PC-3 (cell line): ENCODE results near the gene SCG2. TPM values are rescaled to one million over a fixed set of nuclear protein-coding genes. Genes with fewer than 3 reads are reported as not detected.

Source experiments
- ATAC-seq: fragments of 200-7000 bp; cut with Tn5 transposase; 2 replicates; pipeline ENCODE4 v1.9.1; 2020; ENCODE audit warnings: mild to moderate bottlenecking, moderate library complexity
- BruUV-seq: library from RNA; stranded (reverse); fragments of 400-500 nt; replicated peaks from 2 replicates; lab custom pipeline; 2021; lab: Mats Ljungman, UMichigan
- CTCF ChIA-PET: fragments of 300-600 bp; sonication (Branson Sonifier 250); formaldehyde crosslinking; loops from one replicate; lab custom pipeline; 2022; ENCODE audit warnings: antibody characterized with exemption; lab: Charles Lee
- POLR2A ChIA-PET: fragments of 300-600 bp; sonication (Branson Sonifier 250); formaldehyde crosslinking; loops from one replicate; lab custom pipeline; 2022; ENCODE audit warnings: antibody characterized with exemption; ENCODE audit not compliant: unreplicated experiment; lab: Charles Lee
- DNase-seq: peaks from one replicate; pipeline ENCODE4 v3.0.0-alpha.2; 2015
- H2AFZ ChIP-seq: fragments of 300-600 bp; sonication (generic); 2 replicates; pipeline ENCODE4 v1.6.0; 2016; ENCODE audit warnings: antibody characterized with exemption, low read length
- H3F3A ChIP-seq: fragments of 300-600 bp; sonication (generic); one replicate; pipeline ENCODE4 v1.6.0; 2017; ENCODE audit warnings: antibody characterized with exemption, low read length, control low read depth, mild to moderate bottlenecking; ENCODE audit not compliant: unreplicated experiment
- H3K27ac ChIP-seq: fragments of 300-600 bp; sonication (generic); 2 replicates; pipeline ENCODE4 v1.5.1; 2016; ENCODE audit warnings: mild to moderate bottlenecking, low read length
- H3K27me3 ChIP-seq: fragments of 300-600 bp; sonication (generic); 2 replicates; pipeline ENCODE4 v1.6.1; 2016; ENCODE audit warnings: low read length, mixed read lengths
- H3K36me3 ChIP-seq: fragments of 300-600 bp; sonication (generic); 2 replicates; pipeline ENCODE4 v1.6.1; 2016; ENCODE audit warnings: low read depth, mixed run types, low read length, mixed read lengths
- H3K4me1 ChIP-seq: fragments of 300-600 bp; sonication (generic); 2 replicates; pipeline ENCODE4 v1.5.1; 2016; ENCODE audit warnings: low read length; ENCODE audit not compliant: insufficient read depth
- H3K4me2 ChIP-seq: fragments of 300-600 bp; sonication (generic); 2 replicates; pipeline ENCODE4 v1.6.0; 2016; ENCODE audit warnings: low read length
- H3K4me3 ChIP-seq: fragments of 300-600 bp; sonication (generic); 2 replicates; pipeline ENCODE4 v1.5.1; 2016; ENCODE audit warnings: mild to moderate bottlenecking, low read length, mixed read lengths
- H3K79me2 ChIP-seq: fragments of 300-600 bp; sonication (generic); 2 replicates; pipeline ENCODE4 v1.6.1; 2017; ENCODE audit warnings: low read length, mixed read lengths
- H3K9ac ChIP-seq: fragments of 300-600 bp; sonication (generic); 2 replicates; pipeline ENCODE4 v1.6.0; 2016; ENCODE audit warnings: mild to moderate bottlenecking, low read length
- H3K9me2 ChIP-seq: fragments of 300-600 bp; sonication (generic); replicated peaks from 2 replicates; pipeline ENCODE4 v1.6.1; 2016; ENCODE audit warnings: mixed run types, low read length, mixed read lengths
- H3K9me3 ChIP-seq: fragments of 300-600 bp; sonication (generic); 2 replicates; pipeline ENCODE4 v1.6.1; 2016; ENCODE audit warnings: low read length, mixed read lengths
- H4K20me1 ChIP-seq: fragments of 300-600 bp; sonication (generic); 2 replicates; pipeline ENCODE4 v1.6.1; 2016; ENCODE audit warnings: low read length, mixed read lengths
- EZH2 ChIP-seq: fragments of 300-600 bp; sonication (generic); IDR thresholded peaks from one replicate; pipeline ENCODE4 v1.6.1; 2017; ENCODE audit warnings: antibody characterized with exemption, mild to moderate bottlenecking, low read length; ENCODE audit not compliant: unreplicated experiment
- EZH2phosphoT487 ChIP-seq: fragments of 300-600 bp; sonication (generic); IDR thresholded peaks from 2 replicates; pipeline ENCODE4 v1.6.1; 2018; ENCODE audit warnings: mild to moderate bottlenecking, antibody characterized with exemption, low read length, borderline replicate concordance
- intact Hi-C: fragments of 100-400 bp; cut with micrococcal nuclease; formaldehyde crosslinking; loops from 2 replicates; pipeline ENCODE4 v1.9.0; 2023
- total RNA-seq: library from RNA; depleted of rRNA; stranded (reverse); fragments of >200 nt; gene quantifications from 2 replicates; pipeline ENCODE4 v1.2.3, GENCODE V29; 2014
- TF ChIP-seq, protein P1 (sequence below): fragments of 300-600 bp; sonication (generic); conservative IDR thresholded peaks from 2 replicates; pipeline ENCODE4 v1.5.1; 2017; ENCODE audit warnings: antibody characterized with exemption, low read depth, mild to moderate bottlenecking, low read length

Gene SCG2
- total RNA-seq, 1 experiment from 2014 or later: 0.51 TPM

DNA sequence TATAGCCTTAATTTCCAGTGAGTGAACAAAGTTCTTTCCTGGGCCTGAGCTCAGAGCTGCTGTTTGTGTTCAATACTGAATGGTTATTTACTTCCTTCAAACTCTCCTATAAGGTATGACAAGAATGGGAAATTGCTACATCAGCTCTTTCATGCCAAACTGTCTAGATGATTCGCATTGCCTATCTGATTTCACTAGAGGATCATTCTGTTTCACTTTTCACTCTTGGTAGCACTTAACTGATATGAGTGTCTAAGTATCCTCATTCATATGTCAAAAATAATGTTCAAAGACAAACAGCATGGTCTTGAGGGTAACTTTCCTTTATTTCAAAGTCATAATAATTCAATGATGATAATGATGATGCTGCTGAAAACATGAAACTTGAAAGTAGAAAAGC lies 32.9 kb upstream of the SCG2 start:
- Histone ChIP-seq H3K4me1 (no peaks in the 10 kb centered on the region), H3K4me2 (no peak overlapping the region), H3K27me3 (no peaks in the 10 kb centered on the region), H3K36me3 (no peaks in the 10 kb centered on the region), H3K9me3 (no peaks in the 10 kb centered on the region), H2AFZ (no peak overlapping the region), H3K9me2 (no peaks in the 10 kb centered on the region), H3K27ac (no peak overlapping the region), H3K79me2 (no peaks in the 10 kb centered on the region), H3F3A (no peaks in the 10 kb centered on the region), H4K20me1 (no peaks in the 10 kb centered on the region), H3K4me3 (no peak overlapping the region), H3K9ac (no peak overlapping the region)
- ATAC-seq (no peak), DNase-seq (no peak)
- TF ChIP-seq EZH2: no peak
- TF ChIP-seq, protein P1, sequence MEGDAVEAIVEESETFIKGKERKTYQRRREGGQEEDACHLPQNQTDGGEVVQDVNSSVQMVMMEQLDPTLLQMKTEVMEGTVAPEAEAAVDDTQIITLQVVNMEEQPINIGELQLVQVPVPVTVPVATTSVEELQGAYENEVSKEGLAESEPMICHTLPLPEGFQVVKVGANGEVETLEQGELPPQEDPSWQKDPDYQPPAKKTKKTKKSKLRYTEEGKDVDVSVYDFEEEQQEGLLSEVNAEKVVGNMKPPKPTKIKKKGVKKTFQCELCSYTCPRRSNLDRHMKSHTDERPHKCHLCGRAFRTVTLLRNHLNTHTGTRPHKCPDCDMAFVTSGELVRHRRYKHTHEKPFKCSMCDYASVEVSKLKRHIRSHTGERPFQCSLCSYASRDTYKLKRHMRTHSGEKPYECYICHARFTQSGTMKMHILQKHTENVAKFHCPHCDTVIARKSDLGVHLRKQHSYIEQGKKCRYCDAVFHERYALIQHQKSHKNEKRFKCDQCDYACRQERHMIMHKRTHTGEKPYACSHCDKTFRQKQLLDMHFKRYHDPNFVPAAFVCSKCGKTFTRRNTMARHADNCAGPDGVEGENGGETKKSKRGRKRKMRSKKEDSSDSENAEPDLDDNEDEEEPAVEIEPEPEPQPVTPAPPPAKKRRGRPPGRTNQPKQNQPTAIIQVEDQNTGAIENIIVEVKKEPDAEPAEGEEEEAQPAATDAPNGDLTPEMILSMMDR: no peak
- no peak for TF ChIP-seq EZH2phosphoT487
- no TSS peak for BruUV-seq
- POLR2A ChIA-PET: no interaction called here
- intact Hi-C loops: no loop called here
- CTCF ChIA-PET: no interaction called here

DNA sequence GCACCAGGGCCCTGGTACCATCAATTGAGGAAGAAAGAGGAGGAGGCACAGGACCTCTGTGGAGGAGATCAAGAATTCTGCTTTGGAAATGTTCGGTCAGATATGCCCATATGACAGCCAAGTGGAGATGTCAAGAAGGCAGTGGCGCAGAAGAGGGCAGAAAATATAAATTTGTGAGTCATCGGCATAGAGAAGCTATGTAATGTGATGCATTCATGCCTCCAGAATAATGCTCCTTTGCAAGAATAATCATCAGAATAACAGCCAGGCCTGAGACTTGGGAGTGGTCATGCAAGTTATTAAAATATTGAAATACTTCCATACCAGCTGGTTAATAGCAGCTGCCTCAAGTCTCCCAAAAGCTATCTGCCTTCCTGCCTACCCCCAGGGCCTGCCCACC lies 32.1 kb upstream of the SCG2 start:
- no peaks in the 10 kb centered on the region for H3K27me3 ChIP-seq
- no peaks in the 10 kb centered on the region for H3K9me2 ChIP-seq
- H3K4me2 ChIP-seq: no peak overlapping the region
- H3K9me3 ChIP-seq: no peaks in the 10 kb centered on the region
- ChIA-PET POLR2A (interaction anchor here (0.6 kb wide), 1 partner anchor 432 kb away, joined by 3 read pairs; no protein-coding TSS in a partner anchor), CTCF (no interaction called here)
- DNase-seq (no peak), ATAC-seq (no peak)
- H3K36me3 ChIP-seq: no peaks in the 10 kb centered on the region
- no peak overlapping the region for H3K27ac ChIP-seq
- H2AFZ ChIP-seq: no peak overlapping the region
- no peaks in the 10 kb centered on the region for H3K4me1 ChIP-seq
- H3K79me2 ChIP-seq: no peaks in the 10 kb centered on the region
- TF ChIP-seq, protein P1: no peak
- TF ChIP-seq EZH2 (no peak), EZH2phosphoT487 (no peak)
- H4K20me1 ChIP-seq: no peaks in the 10 kb centered on the region
- no peaks in the 10 kb centered on the region for H3F3A ChIP-seq
- H3K9ac ChIP-seq: no peak overlapping the region
- no peak overlapping the region for H3K4me3 ChIP-seq
- intact Hi-C loops: no loop called here
- no TSS peak for BruUV-seq

DNA sequence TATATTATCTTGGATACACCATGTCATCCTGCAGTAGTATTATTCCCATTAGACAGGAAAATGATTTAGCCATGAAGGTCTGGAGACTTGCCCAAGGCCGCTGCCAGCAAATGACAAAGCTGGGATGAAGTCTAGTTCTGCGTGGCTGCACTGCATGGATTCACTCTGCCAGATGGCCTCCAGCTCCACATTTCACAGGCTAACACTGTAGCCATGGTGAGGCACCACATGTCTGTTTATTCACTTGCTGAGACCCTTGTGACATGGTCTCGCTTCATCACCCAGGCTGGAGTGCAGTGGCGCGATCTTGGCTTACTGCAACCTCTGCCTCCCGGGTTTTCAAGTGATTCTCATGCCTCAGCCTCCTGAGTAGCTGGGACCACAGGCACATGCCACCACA lies 31.5 kb upstream of the SCG2 start:
- DNase-seq: no peak
- no peak overlapping the region for H3K27ac ChIP-seq
- no peak overlapping the region for H2AFZ ChIP-seq
- no peak overlapping the region for H3K4me3 ChIP-seq
- ChIA-PET CTCF (no interaction called here), POLR2A (interaction anchor here (0.5 to 0.6 kb wide), 2 partner anchors 20 to 432 kb away, joined by 3 to 5 read pairs; no protein-coding TSS in a partner anchor)
- H3K36me3 ChIP-seq: no peaks in the 10 kb centered on the region
- H3K4me1 ChIP-seq: no peaks in the 10 kb centered on the region
- no peak for ATAC-seq
- no peak overlapping the region for H3K9ac ChIP-seq
- intact Hi-C loops: no loop called here
- TF ChIP-seq EZH2phosphoT487 (no peak), EZH2 (no peak)
- TF ChIP-seq, protein P1: no peak
- no peaks in the 10 kb centered on the region for H3K9me3 ChIP-seq
- no peak overlapping the region for H3K4me2 ChIP-seq
- H3F3A ChIP-seq: no peaks in the 10 kb centered on the region
- H4K20me1 ChIP-seq: no peaks in the 10 kb centered on the region
- no TSS peak for BruUV-seq
- no peaks in the 10 kb centered on the region for H3K79me2 ChIP-seq
- H3K9me2 ChIP-seq: no peaks in the 10 kb centered on the region
- H3K27me3 ChIP-seq: no peaks in the 10 kb centered on the region
